Keratinocyte (primary cell): ENCODE data around the gene DCTD.

Experiments
- EZH2 ChIP-seq: IDR thresholded peaks from one replicate; pipeline ENCODE4 v1.6.1; 2012; ENCODE audit warnings: inconsistent platforms, mild to moderate bottlenecking, low read length, moderate library complexity
- TF ChIP-seq, protein P1 (sequence below), 3 experiments: IDR thresholded peaks in 1 of 3; conservative IDR thresholded peaks in 1 of 3; optimal IDR thresholded peaks in 1 of 3; 2 replicates in 2 of 3; 3 replicates in 1 of 3; pipeline versions ENCODE3 to v1.5.1; 2011; ENCODE audit warnings: low read length in 3 of 3, mild to moderate bottlenecking in 3 of 3, moderate library complexity in 2 of 3, control low read depth in 1 of 3, inconsistent platforms in 1 of 3; ENCODE audit not compliant: insufficient read depth in 2 of 3; ENCODE audit errors: extremely low read depth in 1 of 3

- TF ChIP-seq, protein P1, sequence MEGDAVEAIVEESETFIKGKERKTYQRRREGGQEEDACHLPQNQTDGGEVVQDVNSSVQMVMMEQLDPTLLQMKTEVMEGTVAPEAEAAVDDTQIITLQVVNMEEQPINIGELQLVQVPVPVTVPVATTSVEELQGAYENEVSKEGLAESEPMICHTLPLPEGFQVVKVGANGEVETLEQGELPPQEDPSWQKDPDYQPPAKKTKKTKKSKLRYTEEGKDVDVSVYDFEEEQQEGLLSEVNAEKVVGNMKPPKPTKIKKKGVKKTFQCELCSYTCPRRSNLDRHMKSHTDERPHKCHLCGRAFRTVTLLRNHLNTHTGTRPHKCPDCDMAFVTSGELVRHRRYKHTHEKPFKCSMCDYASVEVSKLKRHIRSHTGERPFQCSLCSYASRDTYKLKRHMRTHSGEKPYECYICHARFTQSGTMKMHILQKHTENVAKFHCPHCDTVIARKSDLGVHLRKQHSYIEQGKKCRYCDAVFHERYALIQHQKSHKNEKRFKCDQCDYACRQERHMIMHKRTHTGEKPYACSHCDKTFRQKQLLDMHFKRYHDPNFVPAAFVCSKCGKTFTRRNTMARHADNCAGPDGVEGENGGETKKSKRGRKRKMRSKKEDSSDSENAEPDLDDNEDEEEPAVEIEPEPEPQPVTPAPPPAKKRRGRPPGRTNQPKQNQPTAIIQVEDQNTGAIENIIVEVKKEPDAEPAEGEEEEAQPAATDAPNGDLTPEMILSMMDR (optimal IDR thresholded peaks at IDR 0.05 in 1 of 3, IDR thresholded peaks at IDR 0.05 in 1 of 3, conservative IDR thresholded peaks at IDR 0.05 in 1 of 3; ENCODE audit: extremely low read depth in 1 of 3, insufficient read depth in 2 of 3, low read length in 3 of 3) = no peak
- no peak for TF ChIP-seq EZH2
Observed at GRCh38 chr4:182903013-182903412, 14.2 kb downstream of the DCTD start.
